ENCODE data around the gene RBBP4.
"Not testable (repeated sequence)": the region's sequence is repeated elsewhere in the genome, so short reads cannot be mapped to it uniquely, and the experiment has no call there.

RBBP4 gene

DNA sequence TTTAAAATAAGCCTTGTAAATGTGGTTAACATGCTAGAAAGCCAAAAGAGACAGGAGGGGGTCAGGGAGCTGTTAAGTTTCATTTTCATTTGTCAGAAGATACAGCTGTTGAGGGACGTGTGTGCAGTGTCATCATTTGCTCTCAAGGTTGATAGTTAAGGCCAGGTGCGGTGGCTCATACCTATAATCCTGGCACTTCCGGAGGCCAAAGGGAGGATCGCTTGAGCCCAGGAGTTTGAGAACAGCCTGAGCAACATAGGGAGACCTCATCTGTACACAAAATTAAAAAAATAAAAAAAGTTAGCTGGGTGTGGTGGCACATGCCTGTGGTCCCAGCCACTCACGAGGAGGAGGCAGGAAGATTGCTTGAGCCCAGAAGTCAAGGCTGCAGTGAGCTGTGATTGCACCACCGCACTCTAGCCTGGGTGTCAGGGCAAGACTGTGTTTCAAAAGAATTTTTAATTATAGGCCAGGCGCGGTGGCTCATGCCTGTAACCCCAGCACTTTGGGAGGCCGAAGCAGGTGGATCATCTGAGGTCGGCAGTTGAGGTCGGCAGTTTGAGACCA lies 23.3 kb upstream of the RBBP4 start:
- TF ChIP-seq ZFX (IDR thresholded peaks at IDR 0.05): no peak
- TF ChIP-seq, protein P1, sequence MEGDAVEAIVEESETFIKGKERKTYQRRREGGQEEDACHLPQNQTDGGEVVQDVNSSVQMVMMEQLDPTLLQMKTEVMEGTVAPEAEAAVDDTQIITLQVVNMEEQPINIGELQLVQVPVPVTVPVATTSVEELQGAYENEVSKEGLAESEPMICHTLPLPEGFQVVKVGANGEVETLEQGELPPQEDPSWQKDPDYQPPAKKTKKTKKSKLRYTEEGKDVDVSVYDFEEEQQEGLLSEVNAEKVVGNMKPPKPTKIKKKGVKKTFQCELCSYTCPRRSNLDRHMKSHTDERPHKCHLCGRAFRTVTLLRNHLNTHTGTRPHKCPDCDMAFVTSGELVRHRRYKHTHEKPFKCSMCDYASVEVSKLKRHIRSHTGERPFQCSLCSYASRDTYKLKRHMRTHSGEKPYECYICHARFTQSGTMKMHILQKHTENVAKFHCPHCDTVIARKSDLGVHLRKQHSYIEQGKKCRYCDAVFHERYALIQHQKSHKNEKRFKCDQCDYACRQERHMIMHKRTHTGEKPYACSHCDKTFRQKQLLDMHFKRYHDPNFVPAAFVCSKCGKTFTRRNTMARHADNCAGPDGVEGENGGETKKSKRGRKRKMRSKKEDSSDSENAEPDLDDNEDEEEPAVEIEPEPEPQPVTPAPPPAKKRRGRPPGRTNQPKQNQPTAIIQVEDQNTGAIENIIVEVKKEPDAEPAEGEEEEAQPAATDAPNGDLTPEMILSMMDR (conservative IDR thresholded peaks at IDR 0.05): no peak
- no peak overlapping the region for H3K27ac ChIP-seq

DNA sequence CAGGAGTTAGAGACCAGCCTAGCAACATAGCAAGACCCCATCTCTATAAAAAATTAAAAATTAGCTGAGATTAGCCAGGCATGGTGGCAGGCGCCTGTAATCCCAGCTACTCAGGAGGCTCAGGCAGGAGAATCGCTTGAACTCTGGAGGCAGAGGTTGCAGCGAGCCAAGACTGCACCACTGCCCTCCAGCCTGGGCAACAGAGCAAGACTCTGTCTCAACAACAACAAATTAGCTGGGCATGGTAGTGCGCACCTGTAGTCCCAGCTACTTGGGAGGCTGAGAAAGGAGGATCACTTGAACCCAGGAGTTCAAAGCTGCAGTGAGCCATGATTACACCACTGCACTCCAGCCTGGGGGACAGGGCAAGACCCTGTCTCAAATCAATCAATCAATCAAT lies 20.8 kb upstream of the RBBP4 start:
- H3K27ac ChIP-seq: not testable (repeated sequence)

DNA sequence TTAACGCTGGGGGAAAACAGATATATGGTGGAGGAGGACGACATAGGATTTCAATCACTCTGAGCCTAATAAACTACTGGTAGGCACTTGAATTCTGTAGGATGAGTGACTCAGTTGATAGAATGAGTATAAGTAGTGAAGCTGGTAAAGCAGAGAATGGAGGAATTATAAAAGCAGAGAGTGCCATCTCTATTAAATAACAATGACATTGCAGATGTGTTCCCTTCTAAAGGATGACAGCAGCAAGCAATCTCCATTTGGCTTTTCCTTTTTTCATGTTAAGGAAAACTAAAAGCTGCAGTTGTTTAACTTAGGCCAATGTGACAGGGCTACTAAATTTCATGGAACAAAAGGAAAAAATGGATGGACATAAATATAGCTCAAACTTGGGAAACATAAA lies 18.2 kb upstream of the RBBP4 start:
- H3K27ac ChIP-seq: no peak overlapping the region
- TF ChIP-seq ZFX (IDR thresholded peaks at IDR 0.05): no peak
- TF ChIP-seq, protein P1 (conservative IDR thresholded peaks at IDR 0.05): no peak

DNA sequence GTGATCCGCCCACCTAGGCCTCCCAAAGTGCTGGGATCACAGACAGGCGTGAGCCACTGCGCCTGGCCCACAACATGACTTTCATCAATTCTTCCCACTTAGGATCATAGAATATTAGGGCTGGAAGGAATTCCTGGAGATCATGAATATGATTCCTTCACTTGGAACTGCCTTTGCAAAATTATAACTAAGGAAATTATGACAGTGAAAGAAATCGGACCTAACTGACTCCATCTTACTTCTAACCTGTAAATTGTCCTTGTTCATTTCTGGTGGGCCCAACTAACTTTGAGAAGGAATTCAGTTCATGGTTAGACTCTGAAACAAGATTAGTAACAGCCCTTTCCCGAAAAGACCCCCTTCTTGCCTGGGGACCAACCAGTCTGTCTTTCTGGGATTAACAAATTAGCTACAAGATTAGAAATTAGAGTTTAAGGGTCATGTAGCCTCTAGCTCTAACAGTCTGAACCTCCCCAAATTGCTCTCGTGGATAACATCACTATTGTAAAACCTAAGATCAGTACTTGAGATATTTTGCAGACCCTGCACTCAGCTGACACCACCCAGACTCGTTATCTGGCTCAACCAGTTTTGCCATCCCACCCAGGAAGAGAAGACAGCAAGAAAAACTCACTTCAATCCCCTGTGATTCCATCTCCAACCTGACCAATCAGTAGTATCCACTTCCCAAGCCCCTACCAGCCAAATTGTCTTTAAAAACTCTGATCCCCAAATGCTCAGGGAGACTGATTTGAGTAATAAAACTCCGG lies 15.3 kb upstream of the RBBP4 start:
- TF ChIP-seq ZFX (IDR thresholded peaks at IDR 0.05): no peak
- no peak overlapping the region for H3K27ac ChIP-seq

DNA sequence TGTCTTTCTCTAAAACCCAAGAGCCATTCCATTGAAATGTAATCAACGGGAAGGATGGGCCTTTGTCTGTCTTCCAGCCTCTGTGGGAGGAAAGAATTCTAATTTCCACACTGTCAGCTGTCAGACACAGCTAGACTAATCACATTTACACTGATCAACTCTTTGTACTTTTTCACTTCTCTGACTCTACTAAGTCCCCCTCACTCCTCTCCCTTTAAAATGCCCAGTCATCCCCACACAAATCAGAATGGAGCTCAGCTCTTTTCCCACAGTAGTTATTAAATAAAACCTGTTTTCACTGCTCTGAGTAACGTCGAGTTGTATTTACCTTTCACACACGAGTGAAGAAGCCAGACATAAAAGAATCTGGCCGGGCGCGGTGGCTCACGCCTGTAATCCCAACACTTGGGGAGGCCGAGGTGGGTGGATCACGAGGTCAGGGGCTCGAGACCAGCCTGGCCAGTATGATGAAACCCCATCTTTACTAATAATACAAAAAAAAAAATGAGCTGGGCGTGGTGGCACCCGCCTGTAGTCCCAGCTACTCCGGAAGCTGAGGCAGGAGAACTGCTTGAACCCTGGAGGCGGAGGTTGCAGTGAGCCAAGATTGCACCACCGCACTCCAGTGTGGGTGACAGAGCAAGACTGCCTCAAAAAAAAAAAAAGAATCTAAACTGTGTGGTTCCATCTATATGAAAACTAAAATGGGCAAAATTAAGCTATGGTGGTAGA lies 13.9 kb upstream of the RBBP4 start:
- no peak for TF ChIP-seq ZFX (IDR thresholded peaks at IDR 0.05)
- TF ChIP-seq, protein P1 (conservative IDR thresholded peaks at IDR 0.05): no peak
- no peak overlapping the region for H3K27ac ChIP-seq

DNA sequence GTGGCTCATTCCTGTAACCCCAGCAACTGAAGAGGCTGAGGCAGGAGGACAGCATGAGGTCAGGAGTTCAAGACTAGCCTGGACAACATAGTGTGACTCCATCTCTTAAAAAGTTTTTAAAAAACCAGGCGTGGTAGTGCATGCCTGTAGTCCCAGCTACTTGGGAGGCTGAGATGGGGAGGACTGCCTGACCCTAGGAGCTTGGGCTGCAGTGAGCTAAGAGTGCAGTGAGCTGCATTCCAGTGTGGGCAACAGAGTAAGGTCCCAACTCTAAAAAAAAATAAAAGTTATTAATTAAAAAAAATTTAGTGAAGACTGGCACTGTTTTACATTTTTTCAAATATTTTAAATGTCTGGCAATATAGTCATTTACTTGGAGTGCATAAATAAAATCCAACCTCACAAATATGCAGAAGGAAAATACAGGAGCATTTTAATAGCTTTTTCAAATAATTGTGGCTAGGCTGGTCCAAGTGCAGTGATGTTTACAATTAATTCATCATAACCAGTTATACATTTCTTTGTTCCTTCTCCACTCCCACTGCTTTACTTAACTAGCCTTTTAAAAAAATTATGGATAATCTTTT lies 11.4 kb upstream of the RBBP4 start:
- no peak overlapping the region for H3K27ac ChIP-seq

DNA sequence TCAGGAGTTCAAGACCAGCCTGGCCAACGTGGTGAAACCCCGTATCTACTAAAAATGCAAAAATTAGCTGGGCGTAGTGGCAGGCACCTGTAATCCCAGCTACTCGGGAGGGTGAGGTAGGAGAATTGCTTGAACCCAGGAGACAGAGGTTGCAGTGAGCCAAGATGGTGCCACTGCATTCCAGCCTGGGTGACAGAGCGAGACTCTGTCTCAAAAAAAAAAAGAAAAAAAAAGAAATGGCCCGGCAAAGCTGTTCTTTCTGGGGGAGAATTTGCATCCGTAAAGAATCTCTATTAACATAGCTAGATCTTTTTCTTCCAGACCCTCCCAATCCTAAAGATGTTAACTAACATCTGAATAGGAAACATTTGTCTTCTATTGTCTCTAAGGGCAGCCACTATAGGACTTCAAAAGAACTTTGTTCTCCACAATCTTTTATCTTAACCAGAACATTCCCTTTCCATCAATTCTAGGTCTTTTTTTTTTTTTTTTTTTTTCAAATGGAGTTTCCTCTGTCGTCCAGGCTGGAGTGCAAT lies 8.6 kb upstream of the RBBP4 start:
- H3K27ac ChIP-seq: not testable (repeated sequence)

More for the DNA sequence above, 11.4 kb upstream of the RBBP4 start:
- no peak for TF ChIP-seq ZFX (IDR thresholded peaks at IDR 0.05)
- TF ChIP-seq, protein P1 (conservative IDR thresholded peaks at IDR 0.05): no peak

DNA sequence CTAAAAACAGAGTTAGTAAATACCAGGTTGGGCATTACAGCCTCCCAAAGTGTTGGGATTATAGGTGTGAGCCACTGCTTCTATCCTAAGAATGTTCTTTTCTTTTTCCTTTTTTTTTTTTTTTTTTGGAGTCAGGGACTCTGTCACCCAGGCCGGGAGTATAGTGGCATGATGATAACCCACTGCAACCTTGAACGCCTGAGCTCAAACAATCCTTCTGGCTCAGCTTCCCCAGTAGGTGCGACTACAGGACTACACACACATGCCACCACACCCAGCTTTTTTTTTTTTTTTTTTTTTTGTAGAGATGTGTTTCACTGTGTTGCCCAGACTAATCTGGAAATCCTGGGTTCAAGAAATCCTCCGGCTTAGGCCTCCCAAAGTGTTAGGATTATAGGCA lies 6.6 kb upstream of the RBBP4 start:
- TF ChIP-seq, protein P1 (conservative IDR thresholded peaks at IDR 0.05): no peak
- no peak for TF ChIP-seq ZFX (IDR thresholded peaks at IDR 0.05)

More for the DNA sequence above, 6.6 kb upstream of the RBBP4 start:
- no peak overlapping the region for H3K27ac ChIP-seq
